HG02943 (cell line): ENCODE data around the gene PAQR5.
"Not testable (repeated sequence)": the region's sequence is repeated elsewhere in the genome, so short reads cannot be mapped to it uniquely, and the experiment has no call there.

ENCODE experiments used
- ATAC-seq: cut with Tn5 transposase; IDR thresholded peaks from one replicate; pipeline ENCODE4 v1.9.1; 2021; ENCODE audit warnings: mild to moderate bottlenecking, low read depth, moderate library complexity; ENCODE audit not compliant: unreplicated experiment

The PAQR5 gene

DNA sequence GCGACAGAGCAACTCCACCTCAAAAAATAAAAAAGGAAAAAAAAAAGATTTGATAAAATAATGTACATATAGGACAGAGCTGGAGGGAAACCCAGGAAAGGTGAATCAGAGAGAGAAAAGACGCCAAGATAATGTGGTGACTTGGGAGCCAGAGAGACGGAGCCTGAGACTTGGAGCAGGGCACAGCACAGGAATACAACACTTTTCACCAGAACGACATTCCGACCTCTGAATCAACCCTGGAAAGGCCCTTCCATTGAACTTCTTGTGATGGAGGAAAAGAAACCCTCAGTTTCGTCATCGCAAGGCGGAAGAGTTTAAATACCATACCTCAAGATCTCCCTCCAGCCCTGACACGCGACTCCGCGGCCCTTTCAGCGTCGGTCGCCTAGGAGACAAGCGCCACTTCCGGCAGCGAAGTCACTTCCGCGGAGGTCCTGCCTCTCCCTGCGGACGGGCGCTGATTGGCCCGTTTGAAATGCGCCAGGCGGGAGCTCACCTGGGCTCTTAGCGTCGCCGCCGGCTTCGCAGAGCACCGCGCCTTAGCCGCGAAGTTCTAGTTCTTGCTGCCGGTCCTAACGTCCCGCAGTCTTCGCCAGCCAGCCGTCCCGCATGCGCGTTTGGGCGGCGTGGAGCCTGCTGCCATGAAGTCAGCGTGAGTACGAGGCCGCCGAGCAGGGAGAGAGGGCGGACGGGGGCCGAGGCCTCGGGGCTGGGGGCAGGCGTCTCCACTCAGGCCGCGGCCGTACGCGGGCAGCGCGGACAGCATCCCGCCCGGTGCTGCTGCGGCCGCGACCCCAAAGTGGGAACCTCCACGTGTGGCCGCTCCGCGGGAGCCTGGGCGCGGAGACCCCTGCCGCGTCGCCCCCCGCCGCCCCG lies 115.3 kb downstream of the PAQR5 start, which contains the start of gene KIF23:
Gene KIF23, plus strand, starts transcription at position 528 of the 879 bp plus-strand sequence. Its CDS starts 117 bp downstream, at position 645.
- ATAC-seq = peak; percentile 85

DNA sequence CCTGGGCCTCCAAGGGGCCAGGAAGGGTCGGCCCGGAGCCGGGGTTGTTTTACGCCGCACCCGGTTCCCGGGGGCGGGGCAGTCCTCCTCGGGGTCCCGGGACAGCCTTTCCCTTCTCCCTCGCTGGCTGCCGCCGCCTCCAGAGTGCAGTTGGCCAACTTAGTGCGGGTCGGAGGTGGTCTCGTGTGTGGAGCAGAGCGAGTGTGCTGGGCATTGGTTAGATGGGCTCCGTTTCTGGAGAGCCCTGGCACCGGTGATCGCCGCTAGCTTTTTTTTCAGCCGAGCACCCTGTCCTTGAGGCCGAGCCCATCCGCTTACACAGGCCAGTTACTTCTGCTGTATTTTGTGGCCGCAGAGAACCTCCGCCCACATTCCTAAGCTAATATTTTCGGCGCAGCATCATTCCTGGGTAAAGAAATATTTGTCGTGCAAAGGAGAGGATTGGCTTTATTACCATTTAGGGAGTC lies 116.0 kb downstream of the PAQR5 start:
- no peak for ATAC-seq

DNA sequence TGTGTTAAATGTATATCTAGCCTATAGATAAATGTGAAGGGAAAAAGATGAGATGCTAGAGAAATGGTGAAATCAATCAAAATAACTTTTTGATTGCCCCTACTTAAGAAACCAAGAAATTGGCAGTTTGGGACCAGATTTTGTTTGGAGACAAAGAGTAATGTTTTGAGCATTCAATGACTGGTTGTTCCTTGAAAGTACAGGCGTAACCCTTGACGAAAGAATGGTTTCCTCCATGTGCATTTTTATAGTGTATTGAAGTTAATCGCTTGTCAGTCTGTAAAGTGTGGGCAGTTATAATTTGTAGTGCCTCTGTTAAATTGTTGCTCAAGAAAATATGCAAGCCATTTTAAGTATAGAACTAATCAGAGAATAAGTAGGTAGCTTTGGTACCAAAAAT lies 116.7 kb downstream of the PAQR5 start:
- no peak for ATAC-seq

DNA sequence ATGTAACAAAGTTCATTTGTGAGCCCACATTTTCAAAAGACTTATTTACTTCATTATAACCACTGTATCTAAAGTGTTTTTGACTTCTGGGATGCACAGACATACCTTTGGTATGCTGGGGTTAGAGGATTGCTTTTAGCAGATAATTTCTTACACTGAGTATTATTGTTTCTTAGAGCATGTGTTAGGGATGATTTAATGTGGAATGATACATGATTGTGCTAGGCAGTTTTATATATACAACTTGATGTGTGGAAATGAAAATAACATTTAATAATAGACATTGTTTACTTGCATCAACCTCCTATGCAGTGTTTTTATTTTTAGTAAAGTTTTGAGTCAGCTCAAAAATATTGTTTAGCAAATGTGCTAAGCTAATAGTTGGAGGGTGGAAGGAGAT lies 118.9 kb downstream of the PAQR5 start:
- no peak for ATAC-seq

DNA sequence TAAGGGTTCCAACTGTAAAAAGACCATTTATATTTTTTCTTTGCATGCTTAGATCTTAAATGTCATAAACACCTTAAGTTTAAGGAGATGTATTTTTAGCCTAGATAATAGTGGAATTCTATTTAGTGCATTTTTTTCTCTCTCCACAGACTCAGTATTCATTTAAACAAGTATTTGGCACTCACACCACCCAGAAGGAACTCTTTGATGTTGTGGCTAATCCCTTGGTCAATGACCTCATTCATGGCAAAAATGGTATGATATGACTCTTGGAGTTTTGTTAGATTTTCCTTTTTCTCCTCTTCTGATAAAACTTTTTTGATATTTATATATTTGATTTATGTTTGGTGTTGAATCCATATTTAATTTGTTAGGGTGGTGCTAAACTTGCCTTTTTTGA lies 122.8 kb downstream of the PAQR5 start:
- no peak for ATAC-seq

DNA sequence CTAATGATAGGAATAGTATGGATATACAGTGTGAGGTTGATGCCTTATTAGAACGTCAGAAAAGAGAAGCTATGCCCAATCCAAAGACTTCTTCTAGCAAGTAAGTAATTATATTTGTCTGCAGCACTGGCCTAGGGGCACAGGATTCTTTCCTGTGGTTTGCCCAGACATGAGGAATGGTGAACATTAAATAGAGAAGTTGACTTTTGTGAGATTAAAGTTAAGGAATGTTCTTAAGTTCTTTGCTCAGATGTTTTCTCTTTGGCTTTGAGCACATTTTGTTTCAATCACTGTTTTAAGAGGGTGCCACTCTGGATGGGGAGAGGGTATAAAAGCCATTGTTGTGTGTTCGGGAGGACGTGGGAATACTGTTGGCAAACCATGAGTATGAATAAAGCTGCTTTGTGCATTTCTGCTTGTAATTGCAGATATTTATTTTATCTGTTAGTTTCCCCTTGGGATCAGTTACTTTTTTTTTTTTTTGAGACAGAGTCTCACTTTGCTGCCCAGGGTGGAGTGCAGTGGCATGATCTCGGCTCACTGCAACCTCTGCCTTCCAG lies 123.7 kb downstream of the PAQR5 start:
- no peak for ATAC-seq

DNA sequence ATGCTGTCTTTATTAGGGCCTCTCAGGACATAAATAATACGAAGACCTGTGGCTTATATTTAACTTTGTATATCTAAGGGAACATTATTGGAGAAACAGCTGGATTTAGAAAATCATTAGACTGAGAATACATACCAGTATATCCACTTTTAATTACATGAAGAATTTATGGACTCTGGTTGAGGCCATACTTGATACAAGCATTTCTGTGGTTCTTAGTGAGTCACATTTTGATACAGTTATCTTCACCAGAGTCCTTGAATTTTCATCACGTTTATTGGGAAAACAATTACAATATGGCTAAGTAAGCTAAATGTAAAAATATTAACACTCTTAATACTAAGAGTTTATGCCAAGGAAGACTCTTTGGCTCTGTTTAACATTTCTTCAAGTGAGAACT lies 125.3 kb downstream of the PAQR5 start:
- ATAC-seq = no peak

DNA sequence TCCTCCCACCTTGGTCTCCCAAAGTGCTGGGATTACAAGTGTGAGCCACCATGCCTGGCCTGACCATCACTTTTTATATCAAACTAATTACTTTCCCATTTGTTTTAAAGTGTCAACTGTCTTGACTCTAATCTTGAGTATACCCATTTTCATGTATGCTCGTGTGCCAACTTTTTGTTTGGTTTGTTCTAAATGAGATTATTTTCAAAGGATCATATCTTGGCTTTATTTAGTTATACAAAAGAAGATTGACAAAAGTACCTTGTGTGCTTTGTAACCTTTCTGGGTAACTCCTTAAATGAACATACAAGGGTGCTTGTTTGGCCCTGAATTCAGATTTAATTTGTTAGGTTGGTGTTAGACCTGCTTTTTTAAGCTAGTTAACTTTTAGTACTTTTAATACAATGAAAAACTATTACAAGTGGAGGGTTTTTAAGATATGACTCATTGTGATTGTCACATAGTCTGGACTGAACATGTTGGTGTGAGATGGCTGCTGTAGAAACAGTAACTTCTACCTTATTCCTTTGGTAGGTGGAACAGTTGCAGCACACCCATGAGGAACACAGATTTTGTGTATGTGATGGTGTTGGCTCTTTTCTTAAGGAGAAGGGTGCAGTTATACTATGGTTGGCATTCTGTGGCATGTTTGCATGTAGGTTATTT lies 126.2 kb downstream of the PAQR5 start:
- no peak for ATAC-seq

DNA sequence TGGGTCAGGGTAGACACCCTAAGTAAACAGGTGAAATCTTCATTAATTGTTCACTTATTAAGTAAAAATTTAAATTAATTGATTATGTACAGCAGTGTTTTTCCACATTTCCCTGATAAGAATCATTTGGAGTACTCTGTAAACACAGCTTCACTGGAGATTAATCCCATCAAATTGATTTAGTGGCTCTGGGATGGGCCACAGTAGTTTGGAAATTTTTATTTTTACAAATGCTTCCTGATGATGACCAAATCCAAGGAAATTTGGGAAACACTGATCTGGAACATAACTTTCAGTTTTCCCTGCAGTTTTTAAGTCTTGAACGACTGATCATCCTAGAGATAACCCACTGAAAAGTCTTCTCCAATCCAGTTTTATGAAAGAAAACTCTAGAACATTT lies 135.1 kb downstream of the PAQR5 start:
- ATAC-seq = no peak

DNA sequence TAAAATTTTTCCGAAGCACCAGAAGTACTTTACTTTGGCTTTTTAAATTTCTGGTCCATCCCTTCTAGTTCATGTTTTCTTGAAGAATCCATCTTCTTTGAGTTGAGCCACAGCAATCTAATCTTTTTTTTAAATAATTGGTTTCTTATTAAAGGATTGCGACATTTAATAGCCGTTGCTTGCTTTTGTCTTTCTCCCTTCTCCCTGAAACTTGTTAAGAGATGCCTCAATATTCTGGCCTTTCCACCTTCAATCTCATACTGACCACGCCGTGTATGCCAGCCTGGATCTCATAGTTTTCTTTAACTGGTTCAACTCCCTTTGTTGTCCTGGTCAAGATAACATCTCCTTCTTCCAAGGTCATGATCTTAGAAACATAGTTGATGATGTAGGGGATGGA lies 135.5 kb downstream of the PAQR5 start:
- ATAC-seq = no peak

DNA sequence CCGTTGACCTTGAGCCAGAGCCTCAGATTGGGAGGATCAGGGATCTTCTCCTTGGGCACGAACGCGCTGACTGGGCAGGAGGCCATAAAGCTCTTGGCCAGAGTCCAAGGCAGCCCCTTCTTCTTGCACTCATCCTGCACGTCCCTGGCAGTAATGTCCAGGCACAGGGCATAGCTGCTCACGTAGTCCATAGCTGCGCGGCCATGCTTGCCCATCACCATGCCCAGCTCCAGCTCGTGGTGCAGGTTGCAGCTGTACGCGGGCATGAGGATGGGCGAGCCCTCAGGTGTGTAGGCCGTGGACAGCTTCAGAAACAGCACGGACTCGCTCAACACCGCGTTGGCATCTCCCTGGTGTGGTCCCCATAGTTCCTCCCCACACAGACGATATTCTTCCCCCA lies 136.0 kb downstream of the PAQR5 start:
- ATAC-seq = no peak

DNA sequence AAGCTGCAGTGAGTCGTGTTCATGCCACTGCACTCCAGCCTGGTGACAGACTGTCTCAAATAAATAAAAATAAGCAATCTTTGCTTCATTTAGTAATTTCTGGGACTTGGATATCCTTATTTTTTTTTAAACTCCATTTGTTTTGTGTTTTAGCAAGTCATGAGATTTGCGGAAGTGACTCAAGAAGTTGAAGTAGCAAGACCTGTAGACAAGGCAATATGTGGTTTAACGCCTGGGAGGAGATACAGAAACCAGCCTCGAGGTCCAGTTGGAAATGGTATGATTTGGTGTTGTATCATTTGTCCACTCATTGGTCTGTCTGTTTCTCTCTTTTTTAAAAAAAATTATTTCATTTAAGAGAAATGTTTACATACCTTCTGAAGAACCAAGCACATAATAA lies 137.3 kb downstream of the PAQR5 start:
- ATAC-seq = no peak

DNA sequence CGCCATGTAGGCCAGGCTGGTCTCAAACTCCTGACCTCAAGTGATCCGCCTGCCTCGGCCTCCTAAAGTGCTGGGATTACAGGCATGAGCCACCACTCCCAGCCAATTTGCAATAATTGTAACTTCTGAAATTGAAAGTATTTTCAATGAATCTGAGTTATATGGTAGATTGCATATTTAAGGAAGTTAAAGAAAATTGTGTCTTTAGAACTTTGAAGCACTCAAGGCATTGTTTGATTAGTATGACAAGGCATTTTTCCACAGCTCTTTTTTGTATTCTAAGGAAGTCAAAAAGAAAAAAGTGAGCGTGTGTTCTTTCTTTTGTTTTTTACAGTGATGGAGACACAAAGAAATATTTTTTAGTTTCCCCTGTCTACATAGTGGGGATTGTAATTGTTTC lies 138.2 kb downstream of the PAQR5 start:
- no peak for ATAC-seq

DNA sequence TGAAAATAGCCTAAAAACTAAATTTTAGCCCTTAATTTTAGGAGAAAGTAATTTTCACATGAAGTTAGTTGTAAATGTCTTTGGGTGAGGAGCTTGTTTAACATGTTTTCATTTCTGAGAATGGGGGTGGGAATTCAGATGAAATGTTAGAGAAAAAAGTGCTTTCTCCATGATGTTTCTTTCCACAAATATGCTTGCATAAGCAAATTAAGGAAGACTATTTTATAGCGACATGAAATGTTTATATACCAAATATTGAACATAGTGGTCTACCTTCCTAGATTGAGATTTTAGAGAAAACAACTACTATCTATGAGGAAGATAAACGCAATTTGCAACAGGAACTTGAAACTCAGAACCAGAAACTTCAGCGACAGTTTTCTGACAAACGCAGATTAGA lies 140.9 kb downstream of the PAQR5 start:
- ATAC-seq = no peak

DNA sequence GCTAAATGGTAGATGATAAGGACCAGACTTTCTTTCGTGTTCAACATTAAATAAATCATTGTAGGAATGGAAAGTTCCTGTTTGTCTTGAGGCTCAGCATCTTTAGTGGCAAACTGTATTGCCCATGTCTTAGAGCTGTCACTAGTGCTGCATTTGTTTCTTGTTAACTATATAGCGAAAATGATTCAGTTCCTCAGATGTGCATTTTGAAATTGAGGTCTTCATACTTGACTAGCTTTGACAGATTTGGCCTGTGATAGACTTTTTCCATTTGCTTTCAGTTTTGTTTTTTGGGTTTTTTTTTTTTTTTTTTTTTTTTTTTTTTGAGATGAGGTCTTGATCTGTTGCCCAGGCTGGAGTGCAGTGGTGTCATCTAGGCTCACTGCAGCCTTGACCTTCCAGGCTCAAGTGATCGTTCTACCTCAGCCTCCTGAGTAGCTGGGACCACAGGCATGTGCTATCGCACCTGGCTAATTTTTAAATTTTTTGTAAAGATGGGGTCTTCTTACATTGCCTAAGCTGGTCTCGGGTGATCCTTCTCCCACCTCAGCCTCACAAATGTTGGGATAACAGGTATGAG lies 144.4 kb downstream of the PAQR5 start:
- ATAC-seq = no peak

DNA sequence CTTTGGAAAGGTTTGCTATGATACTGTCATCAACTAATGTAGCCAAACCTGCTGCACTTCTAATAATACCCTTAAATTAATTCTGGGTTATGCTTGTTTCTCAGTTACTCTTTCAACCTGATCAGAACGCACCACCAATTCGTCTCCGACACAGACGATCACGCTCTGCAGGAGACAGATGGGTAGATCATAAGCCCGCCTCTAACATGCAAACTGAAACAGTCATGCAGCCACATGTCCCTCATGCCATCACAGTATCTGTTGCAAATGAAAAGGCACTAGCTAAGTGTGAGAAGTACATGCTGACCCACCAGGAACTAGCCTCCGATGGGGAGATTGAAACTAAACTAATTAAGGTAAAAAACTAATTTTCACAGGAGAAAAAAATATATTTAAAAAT lies 146.0 kb downstream of the PAQR5 start:
- no peak for ATAC-seq

DNA sequence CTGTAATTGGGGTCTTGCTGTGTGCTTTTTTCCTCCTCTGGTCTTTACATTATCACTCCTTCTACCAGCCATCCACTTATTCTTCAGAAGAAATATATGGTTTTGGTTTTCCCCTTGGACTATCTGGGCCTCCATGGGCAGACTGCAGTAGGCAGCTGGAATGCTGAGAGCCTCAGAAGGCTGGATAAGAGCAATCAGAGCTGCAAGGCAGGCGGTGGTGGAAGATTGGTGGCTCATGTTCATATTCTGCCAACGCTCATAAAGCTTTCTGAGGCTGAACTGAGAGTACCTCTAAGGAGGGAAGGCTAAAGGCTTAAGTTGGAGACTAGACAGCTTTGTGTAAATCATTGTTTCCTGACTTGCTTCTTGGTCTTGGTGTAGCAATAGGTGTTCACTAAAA lies 148.2 kb downstream of the PAQR5 start:
- no peak for ATAC-seq

DNA sequence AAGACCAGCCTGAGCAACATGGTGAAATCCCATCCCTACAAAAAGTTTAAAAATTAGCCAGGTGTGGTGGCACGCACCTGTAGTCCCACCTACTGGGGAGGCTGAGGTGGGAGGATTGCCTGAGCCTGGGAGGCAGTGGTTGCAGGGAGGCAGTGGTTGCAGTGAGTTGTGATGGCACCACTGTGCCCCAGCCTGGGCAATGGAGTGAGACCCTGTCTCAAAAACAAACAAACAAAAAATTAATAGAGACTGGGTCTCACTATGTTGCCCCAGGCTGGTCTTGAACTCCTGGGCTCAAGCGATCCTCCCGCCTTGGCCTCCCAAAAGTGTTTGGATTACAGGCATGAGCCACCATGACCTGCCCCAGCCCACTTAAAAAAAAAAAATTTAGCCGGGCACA lies 151.5 kb downstream of the PAQR5 start:
- not testable (repeated sequence) for ATAC-seq

DNA sequence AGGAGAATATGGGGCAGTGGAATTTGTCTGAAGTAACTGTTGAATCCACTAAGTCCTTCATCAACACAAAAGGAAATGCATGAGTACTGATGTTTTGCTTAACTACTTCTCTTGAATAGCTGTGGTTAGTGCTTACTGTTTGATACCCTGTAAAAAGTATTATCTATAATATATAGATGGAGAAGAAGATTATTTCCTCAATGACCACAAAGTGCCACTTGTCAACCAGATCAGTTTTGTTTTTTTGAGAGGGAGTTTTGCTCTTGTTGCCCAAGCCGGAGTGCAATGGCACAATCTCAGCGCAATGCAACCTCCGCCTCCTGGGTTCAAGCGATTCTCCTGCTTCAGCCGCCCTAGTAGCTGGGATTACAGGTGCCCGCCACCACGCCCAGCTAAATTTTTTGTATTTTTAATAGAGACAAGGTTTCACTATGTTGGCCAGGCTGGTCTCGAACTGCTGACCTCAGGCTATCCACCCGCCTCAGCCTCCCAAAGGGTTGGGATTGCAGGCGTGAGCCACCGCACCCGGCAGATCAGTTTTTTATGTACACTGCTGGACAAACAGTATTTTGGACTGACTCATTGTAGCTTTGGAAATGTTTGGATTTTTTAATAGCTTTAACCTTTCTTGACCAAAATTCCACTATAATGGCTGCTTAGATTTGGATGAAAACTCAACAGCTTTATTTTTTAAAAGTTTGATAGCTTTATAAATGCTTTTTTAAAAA lies 152.4 kb downstream of the PAQR5 start:
- no peak for ATAC-seq

DNA sequence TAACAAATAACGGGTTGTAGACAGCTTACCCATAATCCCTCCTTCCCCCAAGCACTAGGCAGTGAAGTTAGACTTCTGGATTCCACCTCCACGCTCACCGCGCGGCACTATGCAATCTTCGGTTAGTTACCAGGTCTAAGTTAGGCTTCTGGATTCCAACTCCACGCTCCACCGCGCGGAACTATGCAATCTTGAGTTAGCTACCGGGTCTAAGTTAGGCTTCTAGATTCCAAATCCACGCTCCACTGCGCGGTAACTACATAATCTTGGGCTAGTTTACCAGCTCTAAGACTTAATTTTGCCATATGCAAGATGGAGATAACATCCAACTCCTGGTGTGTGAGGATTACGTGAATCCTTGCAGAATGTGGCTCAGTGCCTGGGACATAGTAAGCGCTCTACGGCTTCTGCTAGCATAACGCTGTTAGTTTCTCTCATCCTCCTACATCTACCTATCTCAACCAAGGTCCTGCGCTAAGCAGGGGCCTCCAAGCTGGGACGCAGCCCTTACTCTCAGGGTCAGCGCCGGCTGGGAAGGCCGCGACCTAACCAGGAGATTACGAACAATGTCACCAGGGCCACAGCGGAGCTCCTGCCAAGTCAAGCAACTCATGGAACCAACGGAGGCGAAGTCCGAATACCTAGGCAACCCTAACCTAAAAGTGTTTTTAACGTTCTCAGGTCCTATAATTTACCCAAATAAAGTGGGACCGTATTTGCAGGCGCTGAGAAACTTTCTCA lies 153.4 kb downstream of the PAQR5 start:
- ATAC-seq = peak; percentile 37
